GM23248 (cell line): ENCODE data around the gene HYLS1.

Experiments
- EZH2 ChIP-seq: fragments of 200-600 bp; sonication (generic); IDR thresholded peaks from 2 replicates; pipeline ENCODE4 v1.6.1; 2018; ENCODE audit warnings: antibody characterized with exemption, mild to moderate bottlenecking; ENCODE audit not compliant: insufficient read depth, poor library complexity, severe bottlenecking
- EZH2phosphoT487 ChIP-seq: fragments of 200-600 bp; sonication (generic); IDR thresholded peaks from 2 replicates; pipeline ENCODE4 v1.6.1; 2018; ENCODE audit warnings: antibody characterized with exemption, moderate library complexity, mild to moderate bottlenecking, low read depth; ENCODE audit not compliant: insufficient read depth

DNA sequence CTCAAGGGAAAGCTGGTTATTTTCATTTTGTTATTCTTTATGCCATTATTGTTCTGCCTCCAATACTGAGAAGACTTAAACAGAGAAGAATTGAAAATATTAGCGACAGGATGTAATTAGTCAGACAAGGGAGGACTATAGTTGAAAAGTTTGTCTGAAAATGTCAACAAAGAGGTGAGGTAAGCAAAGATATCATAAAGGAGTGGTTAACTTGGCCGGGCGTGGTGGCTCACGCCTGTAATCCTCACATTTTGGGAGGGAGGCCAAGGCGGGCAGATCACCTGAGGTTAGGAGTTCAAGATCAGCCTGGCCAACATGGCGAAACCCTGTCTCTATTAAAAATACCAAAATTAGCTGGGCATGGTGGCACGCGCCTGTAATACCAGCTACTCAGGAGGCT, 4.1 kb upstream of the HYLS1 start:
- no peak for TF ChIP-seq EZH2
- TF ChIP-seq EZH2phosphoT487 = no peak
